GM04504 (cell line): ENCODE measurements around the gene CUX1.
A peak's percentile ranks its signal among the peaks of the same experiment; 100 is the strongest.
"Not testable (repeated sequence)": the region's sequence is repeated elsewhere in the genome, so short reads cannot be mapped to it uniquely, and the experiment has no call there.

Source experiments
- DNase-seq: peaks from one replicate; pipeline ENCODE4 v3.0.0-alpha.2; 2012; ENCODE audit warnings: low read depth

CUX1 gene

DNA sequence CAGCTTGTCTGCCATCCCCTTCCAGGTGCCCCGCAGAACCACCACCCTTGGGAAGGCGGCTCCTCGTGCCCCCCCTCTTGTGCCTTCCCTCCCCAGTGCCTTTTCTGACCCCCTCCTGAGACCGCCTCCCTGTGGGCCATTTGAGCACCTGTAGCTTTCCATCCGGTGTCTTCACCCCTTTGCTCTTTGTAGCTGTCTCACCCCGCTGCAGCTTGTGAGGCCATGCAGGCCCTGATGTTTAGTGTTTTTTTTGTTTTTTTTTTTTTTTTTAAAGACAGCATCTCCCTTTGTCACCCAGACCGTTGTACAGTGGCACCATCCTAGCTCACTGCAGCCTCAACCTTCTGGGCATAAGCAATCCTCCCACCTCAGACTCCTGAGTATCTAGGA lies 52.5 kb downstream of the CUX1 start:
- DNase-seq: no peak

DNA sequence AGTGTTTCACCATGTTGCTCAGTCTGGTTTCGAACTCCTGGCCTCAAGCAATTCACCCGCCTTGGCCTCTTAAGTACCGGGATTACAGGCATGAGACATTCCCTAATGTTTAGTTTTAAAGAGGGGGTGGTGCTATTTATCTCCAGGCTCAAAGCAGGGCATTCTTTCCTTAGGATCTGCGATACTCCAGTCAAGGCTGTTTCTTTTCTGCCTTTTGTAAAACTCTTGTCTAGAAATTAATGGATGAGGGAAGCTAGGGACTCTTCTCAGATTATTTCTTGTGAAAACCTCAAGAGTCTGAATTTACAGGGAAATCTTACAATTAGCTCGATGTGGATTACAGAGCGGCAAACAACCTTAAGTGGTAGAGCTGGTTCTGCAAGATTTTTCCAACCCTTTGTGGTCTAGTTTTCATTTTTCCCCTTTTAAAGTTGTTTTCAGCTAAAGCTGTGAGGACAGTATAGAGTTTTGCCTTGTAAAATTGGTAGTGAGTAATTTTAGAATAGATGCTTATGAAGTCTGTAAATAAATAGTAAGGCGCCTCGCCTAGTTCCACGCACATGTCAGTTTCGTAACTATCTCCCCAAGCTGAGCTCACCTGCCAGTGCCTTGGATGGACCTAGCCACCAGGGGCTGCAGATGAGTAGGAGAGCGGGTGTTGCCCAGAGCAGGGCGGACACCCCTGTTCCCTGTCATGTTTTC lies 53.1 kb downstream of the CUX1 start:
- DNase-seq: no peak

DNA sequence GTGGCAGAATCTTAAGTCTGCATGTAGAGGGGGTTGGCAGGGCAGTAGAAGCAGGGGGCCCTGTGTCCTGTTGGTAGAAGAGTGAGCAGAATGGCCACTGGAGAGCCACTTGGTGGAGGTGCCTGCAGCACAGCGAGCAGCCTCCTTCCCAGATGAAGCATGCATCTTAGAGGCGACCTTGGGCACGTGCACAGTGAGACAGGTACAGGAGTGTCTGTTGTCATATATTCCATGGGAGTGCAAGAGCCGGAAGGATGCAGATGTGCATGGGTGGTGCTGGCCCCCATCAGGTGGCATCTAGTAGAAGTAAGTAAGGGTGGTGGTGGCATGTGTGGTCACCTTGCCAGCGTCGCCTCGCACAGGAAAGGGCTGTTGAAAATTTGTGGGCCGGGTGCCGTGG lies 53.9 kb downstream of the CUX1 start:
- DNase-seq: no peak

DNA sequence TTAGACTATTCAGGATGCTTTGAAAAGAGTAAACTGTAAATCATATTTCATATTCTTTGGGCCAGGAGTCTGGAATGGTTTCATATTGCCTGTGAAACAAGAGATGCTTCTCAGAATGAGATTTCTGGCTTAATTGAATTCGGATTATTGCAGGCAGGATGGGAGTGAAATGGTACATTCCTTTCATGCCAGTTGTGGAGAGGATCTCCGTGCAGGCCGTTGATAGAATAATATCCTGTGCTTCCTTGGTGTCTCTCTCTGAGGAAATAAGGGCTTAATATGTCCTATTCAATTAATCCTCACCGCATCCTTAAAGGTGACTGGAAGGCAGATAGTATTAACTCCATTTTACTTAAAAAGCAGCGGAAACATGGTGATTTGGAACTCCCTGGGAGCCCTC lies 56.6 kb downstream of the CUX1 start:
- no peak for DNase-seq

DNA sequence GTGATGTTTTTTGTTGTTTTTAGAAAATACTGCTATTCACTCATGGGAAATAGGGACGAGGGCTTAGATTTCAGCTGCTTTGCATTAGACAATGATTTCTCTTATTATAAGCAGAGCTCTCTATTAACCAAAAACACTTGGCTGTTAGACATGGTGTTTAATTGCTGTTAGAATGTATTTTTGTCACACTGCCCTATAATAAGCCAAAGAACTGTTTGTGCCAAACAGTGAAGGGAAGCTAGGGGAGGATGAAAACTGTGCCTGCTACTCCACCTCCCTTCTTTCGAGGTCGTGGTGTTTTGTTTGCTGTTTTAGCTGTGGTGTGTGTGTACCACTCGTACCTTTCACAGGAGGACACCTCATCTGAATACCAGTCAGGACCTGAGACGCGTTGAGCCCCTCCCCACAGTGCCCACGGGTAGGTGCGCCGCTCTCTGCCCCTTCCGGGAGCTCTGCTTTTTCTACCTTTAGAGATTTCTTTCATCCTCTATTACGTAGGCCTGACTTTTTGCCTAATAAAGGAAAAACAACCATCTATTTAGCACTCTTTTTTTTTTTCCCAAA lies 57.9 kb downstream of the CUX1 start:
- no peak for DNase-seq

DNA sequence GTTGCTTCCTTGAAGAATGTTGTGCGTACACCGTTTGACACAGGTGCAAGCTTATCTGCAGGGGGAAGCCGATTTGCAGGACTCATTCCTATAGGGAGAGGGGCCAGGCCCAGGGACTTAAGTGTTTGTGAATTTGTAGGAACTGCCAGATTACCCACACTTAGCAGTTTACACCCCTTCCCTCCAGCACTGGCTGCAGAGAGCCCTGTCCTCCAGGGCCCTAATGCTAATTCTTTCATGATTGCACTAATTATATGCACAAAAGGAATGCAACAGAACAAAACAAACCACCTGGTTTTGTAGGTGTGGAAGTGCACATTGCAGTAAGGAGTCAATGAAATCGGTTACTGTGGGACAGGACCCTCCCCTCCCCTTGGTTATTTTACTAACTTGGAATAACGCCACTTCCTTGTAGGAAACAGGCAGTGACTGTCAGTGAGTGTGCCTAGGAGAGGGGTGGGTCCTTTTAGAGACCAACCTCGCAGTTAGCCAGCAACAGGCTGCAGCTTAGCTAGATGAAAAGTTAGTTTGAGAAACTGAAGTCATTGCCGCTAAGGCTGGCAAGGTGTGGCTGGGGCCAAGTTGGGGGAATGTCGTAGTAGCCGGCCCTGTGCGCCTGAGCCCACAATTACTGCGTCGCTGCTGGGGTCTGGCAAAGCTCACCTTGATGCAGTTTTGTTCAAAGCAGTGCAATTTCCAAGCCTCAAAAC lies 60.6 kb downstream of the CUX1 start:
- DNase-seq: no peak

DNA sequence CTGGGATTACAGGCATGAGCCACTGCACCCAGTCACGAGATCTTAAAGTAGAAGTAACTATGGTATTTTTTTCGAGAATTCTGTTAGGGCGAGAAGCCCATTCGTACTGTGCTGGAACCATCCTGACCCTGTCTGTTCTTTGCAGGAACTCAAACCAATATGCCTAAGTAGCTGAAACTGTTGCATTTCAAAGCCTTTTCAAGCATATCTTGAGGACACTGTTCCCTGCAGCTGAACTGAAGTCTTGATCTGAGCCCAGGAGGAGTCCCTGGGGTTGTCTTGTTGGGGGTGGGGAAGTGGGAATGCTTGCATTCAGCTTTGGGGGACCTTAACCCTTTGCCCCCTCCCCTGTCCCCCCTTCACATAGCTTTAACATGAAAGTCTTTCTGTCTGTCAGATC lies 61.5 kb downstream of the CUX1 start:
- no peak for DNase-seq

DNA sequence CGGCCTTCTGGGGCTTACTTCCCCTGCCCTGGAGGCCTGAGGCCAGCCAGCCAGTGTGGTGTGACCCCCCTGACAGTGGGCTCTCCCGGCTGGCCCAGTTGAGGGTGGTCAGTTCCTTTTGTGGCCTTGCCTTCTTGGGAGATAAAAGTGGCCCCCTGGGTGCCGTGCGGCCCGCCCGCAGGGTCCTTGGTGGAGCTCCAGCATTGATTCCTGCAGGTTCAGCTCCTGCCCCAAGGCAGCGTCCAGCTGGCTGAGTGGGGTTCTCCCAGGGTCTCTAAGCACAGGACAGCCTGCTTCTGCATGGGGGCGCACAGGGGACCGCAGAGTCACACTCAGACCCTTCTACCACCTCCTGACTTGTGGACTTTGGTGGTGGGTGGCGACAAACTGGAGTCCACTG lies 62.1 kb downstream of the CUX1 start:
- DNase-seq: no peak

DNA sequence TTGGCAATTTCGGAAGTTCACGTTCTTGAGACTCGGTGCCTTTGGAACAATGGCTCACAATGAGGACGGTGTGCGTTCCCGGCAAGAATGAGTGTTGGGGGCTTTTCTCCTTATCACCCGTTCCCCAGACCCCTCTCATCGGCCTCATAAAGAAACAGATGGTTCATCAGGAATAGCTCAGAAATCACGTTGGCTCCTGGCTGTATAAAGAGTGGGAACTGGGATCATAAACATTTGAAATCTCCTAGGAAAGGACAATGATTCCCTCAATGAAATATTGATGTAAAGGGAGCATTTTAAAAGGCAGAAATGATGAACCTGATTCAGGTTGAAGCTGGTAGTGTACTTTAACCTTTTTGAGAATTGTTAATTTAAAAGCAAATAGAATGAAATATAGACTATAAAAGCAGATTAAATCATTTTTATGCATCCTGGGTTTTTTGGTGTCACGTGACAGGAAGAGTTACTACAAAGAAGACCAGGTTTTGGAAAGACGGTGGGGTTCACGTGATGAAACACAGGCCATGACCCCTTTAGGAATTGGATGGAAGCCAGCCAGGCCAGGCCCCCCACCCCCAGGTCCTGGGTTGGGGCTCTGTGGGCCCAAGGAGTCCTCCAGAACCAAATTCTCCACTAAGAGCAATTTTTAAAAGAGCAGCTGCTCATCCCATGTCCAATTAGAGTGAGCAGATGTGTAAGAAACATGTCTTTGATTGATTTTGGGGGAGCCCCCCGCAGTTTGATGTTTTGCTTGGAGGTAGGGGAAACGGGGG lies 63.0 kb downstream of the CUX1 start:
- DNase-seq: no peak

DNA sequence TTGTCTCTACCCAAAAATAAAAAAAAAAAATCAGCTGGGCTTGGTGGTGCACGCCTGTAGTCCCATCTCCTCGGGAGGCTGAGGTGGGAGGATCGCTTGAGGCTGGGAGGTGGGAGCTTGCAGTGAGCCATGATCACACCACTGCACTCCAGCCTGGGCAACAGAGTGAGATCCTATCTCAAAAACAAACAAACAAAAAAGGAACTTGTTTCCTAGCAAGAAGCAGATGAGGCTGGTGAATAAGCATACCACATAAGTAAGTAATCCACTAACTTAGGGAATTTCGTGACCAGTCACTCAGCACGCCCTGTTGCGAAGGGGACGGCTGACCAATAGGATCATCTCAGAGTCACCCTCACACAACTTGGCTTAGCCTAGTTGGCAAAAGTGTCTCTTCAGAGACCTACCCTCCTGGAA lies 64.6 kb downstream of the CUX1 start:
- DNase-seq: peak; percentile 99

DNA sequence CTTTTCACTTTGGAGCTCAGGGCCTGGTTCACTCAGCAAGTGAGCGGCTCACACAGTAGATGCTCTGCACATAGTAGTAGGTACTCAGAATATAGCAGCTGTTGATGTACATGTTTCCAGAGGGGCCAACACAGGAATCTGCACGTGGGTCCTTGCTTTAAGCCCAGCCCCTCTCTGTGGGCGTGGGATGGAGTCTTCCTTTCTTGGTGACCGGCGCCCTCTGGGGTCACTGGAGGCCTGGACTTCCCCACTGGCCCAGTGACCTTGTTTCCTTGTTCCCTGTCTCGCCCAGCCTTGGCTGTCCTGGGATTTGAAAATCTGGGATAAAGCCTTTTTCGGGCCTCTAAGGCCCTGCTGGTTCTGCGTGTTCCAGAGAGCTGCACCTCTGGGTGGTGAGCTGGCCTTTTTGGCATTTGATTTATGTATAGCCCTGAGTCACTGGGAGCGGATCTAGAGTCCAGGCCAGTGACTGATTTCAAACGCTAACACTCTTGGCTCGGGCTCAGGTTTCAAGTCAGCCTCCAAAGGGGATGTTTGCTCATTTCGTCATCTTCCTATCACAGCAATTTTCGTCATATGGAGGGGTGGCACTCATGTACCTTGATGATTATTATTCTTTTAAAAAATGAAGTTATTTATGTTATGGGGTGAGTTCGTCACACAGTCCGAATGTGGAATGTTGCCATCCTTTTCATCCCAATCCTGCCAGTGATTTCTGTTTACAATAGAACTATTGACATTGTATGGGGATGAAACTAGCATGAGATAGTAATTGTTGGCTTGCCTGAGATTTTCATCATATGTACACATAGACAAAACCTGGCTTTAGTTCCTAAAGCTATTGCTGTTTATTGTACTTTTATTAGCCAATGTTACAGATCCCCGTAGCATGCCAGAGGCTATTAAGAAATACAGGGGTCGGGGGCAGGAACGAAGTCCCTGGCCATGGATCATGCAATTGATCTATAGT lies 65.5 kb downstream of the CUX1 start:
- DNase-seq: peak; percentile 100

DNA sequence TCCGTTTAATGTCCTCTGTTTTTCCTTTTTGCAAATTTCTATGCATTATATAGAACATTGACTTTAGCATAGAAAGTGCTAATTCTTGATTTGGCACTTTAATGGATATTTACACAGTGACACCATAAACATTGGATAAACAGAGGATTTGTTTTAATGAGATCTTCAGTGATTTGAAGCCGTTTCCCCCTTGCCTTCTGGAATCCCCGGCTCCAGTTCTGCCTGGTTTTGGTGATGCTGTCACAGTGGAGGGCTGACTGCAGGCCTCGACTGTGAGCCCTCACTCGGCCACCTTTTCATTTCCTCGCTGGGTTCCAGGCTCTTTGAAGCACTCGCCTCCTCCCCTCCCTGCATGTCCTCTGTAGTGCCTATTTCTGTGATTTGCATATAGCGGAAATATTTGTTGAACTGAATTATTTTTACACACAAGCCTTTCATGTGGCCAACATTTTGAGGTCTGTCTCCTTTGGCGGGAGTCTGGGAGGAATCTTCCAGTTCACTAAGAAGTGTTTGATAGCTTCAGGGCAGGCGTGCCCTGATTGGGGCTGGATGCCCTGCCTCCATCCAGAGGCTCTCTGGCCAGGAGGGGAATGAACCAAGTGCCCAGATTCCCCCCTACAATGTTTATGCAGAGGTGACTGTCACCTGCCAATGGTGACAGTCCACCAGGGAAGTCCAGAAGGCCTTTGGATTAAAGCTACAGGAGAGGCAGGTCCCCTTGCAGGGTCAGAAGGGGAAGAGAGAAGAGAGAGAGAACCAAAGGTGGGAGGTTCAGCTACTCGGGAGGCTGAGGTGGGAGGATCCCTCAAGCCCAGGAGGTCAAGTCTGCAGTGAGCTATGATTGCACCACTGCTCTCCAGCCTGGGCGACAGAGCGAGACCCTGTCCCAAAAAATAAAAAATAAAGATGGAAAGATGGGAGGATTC lies 67.5 kb downstream of the CUX1 start:
- no peak for DNase-seq

DNA sequence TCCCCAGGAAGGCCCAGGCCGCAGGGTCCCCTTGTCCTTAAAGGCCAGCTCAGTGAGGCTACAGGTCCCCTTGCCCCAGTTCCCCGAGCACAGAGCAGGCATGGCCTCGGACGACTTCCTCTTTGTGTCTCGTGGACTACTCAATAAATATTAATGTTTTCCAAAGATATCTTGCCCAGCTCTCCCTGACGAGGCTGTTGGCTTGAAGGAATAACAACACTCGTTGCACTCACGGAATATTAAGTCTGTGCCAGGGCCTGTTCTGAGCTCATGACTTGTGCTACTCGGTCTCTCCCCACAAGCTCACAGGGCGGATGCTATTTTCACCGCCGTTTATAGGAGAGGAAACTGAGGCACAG lies 68.2 kb downstream of the CUX1 start:
- DNase-seq: no peak

DNA sequence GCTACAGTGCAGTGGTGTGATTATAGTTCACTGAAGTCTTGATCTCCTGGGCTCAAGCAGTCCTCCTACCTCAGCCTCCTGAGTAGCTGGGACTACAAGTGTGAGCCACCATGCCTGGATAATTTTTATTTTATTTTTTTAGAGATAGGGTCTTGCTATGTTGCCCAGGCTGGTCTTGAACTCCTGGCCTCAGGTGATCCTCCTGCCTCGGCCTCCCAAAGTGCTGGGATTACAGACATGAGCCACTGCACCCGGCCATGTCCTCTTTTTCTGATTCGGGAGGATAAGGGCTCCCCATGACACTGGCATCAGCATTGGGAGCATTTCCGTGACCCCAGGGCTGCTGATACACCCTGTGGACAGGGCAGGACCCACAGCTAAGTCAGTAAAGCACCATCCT lies 69.9 kb downstream of the CUX1 start:
- not testable (repeated sequence) for DNase-seq

DNA sequence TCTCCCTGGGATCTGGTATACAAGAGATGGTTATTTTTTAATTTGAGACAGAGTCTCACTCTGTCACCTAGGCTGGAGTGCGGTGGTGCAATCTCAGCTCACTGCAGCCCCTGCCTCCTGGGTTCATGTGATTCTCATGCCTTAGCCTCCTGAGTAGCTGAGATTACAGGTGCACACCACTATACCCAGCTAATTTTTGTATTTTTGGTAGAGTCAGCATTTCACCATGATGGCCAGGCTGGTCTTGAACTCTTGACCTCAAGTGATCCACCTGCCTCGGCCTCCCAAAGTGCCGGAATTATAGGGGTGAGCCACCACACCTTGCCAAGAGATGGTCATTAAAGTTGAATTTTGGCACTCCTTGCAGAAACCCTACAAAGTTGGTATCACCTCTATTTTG lies 71.1 kb downstream of the CUX1 start:
- not testable (repeated sequence) for DNase-seq

DNA sequence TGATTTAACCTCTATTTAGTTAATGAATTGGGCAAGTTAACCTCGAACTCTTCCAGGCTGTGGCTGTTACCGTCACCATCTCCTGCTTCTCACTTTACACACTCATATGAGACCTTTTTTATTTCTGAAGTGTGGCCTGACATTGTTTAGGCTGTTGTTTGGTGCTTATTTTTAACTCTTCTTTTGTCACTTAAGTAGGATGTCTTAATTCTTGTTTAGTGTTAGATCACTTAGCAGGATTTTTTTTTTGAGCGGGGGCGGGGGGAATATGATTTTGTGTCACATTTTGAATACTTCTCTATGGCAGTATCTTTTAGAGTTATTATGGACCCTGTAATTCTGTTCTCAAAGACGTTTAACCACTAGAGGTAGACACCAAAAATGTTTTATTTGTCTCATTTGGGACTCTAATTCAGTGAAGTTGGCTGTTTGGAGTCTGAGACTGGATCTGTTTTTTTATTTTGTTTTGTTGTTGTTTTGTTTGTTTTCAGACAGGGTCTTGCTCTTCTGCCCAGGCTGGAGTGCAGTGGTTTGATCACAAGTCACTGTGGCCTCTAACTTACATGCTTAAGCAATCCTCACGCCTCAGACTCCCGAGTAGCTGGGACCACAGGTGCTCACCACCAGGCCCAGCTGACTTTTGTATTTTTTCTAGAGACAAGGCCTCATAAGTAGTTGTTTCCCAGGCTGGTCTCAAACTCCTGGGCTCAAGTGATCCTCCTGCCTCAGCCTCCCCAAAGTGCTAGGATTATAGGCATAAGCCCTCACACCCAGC lies 73.5 kb downstream of the CUX1 start:
- no peak for DNase-seq

DNA sequence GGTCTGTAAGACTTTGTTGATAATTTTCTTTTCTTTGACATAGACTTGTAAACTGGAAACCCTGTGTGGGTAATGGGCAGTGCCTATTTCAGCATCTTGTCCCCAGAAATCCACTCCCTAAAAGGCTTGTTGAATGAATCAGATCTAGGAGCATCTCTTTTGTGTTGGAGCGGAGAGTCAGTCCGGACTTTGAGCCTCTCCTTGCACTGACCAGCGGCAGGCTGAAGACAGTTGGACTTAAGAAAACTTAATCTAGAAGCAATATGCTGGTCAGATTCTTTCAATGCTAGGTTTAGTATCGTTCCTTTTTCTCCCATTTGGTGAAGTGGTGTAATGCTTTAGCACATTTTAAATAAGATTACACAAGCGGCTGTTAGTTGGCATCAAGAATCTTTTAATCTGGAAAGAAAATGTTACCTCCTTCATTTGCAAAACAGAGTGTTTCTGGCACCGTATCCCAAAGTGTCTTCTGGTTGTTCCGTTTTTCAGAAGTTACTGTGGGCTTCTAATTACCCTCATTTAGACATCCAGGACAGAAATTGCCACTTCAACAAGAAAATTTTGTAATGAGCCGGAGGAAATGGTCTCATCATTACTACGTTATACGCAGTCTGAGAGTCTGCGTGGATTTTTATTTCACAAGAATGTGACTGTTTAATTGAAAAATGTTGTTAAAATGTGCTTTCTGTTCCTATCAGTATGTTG lies 74.7 kb downstream of the CUX1 start:
- DNase-seq: no peak

DNA sequence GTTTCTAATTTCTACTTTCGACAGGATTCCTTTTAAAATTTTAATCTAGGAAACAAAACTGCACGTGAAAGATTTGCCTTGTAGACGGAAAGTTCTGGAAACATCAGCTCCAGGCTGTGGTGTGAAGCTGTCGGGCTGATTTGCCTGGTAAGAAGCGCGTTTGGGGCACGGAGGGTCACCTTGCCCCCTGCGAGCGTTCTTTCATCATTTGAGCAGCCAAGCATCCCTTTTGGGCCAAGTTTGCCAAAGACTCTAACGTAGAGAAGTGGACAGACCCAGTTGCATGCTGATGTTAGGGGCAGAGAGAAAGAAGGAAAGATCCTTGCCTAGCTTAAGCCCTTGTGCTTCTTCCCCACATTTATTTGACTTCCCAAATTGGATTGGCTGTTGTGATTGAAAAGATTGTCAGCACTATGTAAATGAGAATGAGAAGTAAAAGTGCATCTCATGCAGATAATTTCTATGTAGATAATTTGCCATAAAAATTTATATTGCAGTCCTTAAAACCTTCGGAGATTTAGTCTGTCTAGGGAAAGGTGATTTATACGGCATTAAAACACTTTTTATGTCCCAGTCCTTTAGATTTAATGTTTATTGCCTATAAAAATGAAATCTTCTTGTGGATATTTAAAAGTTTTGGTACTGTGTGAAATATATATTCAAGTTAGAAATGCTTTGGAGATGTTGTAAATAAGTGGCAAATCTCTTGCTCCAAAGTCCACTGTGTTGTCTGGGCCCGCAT lies 76.1 kb downstream of the CUX1 start:
- no peak for DNase-seq
